Endothelial cell of umbilical vein (primary cell): ENCODE data around the gene GAK. TPM values are rescaled to one million over a fixed set of nuclear protein-coding genes. Genes with fewer than 3 reads are reported as not detected.

ENCODE experiments used
- BruUV-seq: library from RNA; stranded (reverse); fragments of 400-500 nt; replicated peaks from 2 replicates; lab custom pipeline; 2021; lab: Mats Ljungman, UMichigan
- CTCF ChIA-PET: fragments of 300-600, 350-600 bp; sonication (Branson Sonifier 250); formaldehyde crosslinking; loops from one replicate; lab custom pipeline; 2021; ENCODE audit warnings: antibody characterized with exemption, inconsistent platforms; lab: Charles Lee
- POLR2A ChIA-PET: fragments of 300-600, 350-600 bp; sonication (Branson Sonifier 250); formaldehyde crosslinking; loops from one replicate; lab custom pipeline; 2021; ENCODE audit warnings: antibody characterized with exemption, inconsistent platforms; lab: Charles Lee
- DNase-seq: peaks from one replicate; pipeline ENCODE4 v3.0.0-alpha.2; 2011; ENCODE audit warnings: low read depth, low spot score
- FAIRE-seq: peaks from 2 replicates; lab custom pipeline; 2011; peaks lifted over from hg19 to GRCh38; lab: Jason Lieb, UNC
- H2AFZ ChIP-seq: 2 replicates; pipeline ENCODE4 v1.6.0; 2012; ENCODE audit warnings: low read depth, low read length, control low read depth, inconsistent platforms
- H3K27ac ChIP-seq: 2 replicates; pipeline ENCODE4 v1.5.1; 2011; ENCODE audit warnings: low read depth, mild to moderate bottlenecking, control low read depth, low read length, moderate library complexity; ENCODE audit not compliant: insufficient read depth
- H3K27me3 ChIP-seq, 2 experiments: 2 replicates each; pipeline versions ENCODE4 v1.6.0 to v1.6.1; 2011; ENCODE audit warnings: low read length in 2 of 2, mixed read lengths in 1 of 2; ENCODE audit not compliant: control insufficient read depth in 2 of 2, insufficient read depth in 2 of 2
- H3K36me3 ChIP-seq, 2 experiments: 2 replicates in 1 of 2; 3 replicates in 1 of 2; pipeline ENCODE4 v1.5.1; 2011; ENCODE audit warnings: low read length in 2 of 2, mild to moderate bottlenecking in 1 of 2, moderate library complexity in 1 of 2; ENCODE audit not compliant: control insufficient read depth in 2 of 2, insufficient read depth in 2 of 2; ENCODE audit errors: extremely low read depth in 1 of 2
- H3K4me1 ChIP-seq: 3 replicates; pipeline ENCODE4 v1.5.1; 2011; ENCODE audit warnings: mild to moderate bottlenecking, low read length; ENCODE audit not compliant: control insufficient read depth, insufficient read depth; ENCODE audit errors: extremely low read depth
- H3K4me2 ChIP-seq: 2 replicates; pipeline ENCODE4 v1.6.1; 2011; ENCODE audit warnings: low read length, control low read depth, mixed read lengths; ENCODE audit not compliant: insufficient read depth
- H3K4me3 ChIP-seq, 3 experiments: fragments of 200-600 bp in 1 of 3; sonication (generic), shearing (Covaris generic) in 1 of 3; replicated peaks in 1 of 3; 2 replicates each; pipeline ENCODE4 v1.5.1; 2011 to 2016; ENCODE audit warnings: control low read depth in 3 of 3, low read length in 3 of 3, mild to moderate bottlenecking in 2 of 3, inconsistent platforms in 1 of 3, low read depth in 1 of 3, moderate library complexity in 1 of 3; ENCODE audit not compliant: insufficient read depth in 1 of 3
- H3K79me2 ChIP-seq: 2 replicates; pipeline ENCODE4 v1.6.0; 2012; ENCODE audit warnings: low read length, inconsistent platforms; ENCODE audit not compliant: control insufficient read depth, insufficient read depth
- H3K9ac ChIP-seq: replicated peaks from 2 replicates; pipeline ENCODE3; 2011; ENCODE audit warnings: low read length, control low read depth; ENCODE audit not compliant: insufficient read depth; ENCODE audit errors: extremely low read depth
- H3K9me1 ChIP-seq: replicated peaks from 3 replicates; pipeline ENCODE4 v1.6.0; 2011; ENCODE audit warnings: mild to moderate bottlenecking, low read length; ENCODE audit not compliant: control insufficient read depth, insufficient read depth; ENCODE audit errors: extremely low read depth
- H3K9me3 ChIP-seq: replicated peaks from 2 replicates; pipeline ENCODE4 v1.5.1; 2012; ENCODE audit warnings: low read length, inconsistent platforms; ENCODE audit not compliant: control insufficient read depth, insufficient read depth
- H4K20me1 ChIP-seq: replicated peaks from 2 replicates; pipeline ENCODE3; 2011; ENCODE audit warnings: mild to moderate bottlenecking, low read length; ENCODE audit not compliant: control insufficient read depth, insufficient read depth; ENCODE audit errors: extremely low read depth
- CTCF ChIP-seq, 2 donors: IDR thresholded peaks; 1 replicate in 1 of 2; 2 replicates in 1 of 2; pipeline ENCODE4 v1.5.1; 2011; ENCODE audit warnings: low read length in 2 of 2, mild to moderate bottlenecking in 2 of 2, moderate library complexity in 2 of 2, control low read depth in 1 of 2, inconsistent platforms in 1 of 2, low read depth in 1 of 2; ENCODE audit not compliant: insufficient read depth in 1 of 2; ENCODE audit errors: extremely low read depth in 1 of 2
- EZH2 ChIP-seq: IDR thresholded peaks from 2 replicates; pipeline ENCODE4 v1.6.1; 2012; ENCODE audit warnings: borderline replicate concordance, low read depth, mild to moderate bottlenecking, moderate library complexity, low read length, inconsistent platforms; ENCODE audit not compliant: severe bottlenecking
- FOS ChIP-seq: IDR thresholded peaks from 2 replicates; pipeline ENCODE4 v1.6.1; 2011; ENCODE audit warnings: mild to moderate bottlenecking, low read length, moderate library complexity, borderline replicate concordance; ENCODE audit not compliant: insufficient read depth
- GATA2 ChIP-seq: IDR thresholded peaks from 2 replicates; pipeline ENCODE4 v1.7.0; 2011; ENCODE audit warnings: low read depth, mild to moderate bottlenecking, moderate library complexity, mixed read lengths, low read length; ENCODE audit not compliant: insufficient read length, insufficient read depth
- JUN ChIP-seq: IDR thresholded peaks from 2 replicates; pipeline ENCODE4 v1.6.1; 2011; ENCODE audit warnings: borderline replicate concordance, low read depth; ENCODE audit not compliant: insufficient read length, insufficient read depth
- MAX ChIP-seq: IDR thresholded peaks from 2 replicates; pipeline ENCODE4 v1.6.1; 2011; ENCODE audit not compliant: insufficient read depth, insufficient read length
- MYC ChIP-seq: IDR thresholded peaks from one replicate; pipeline ENCODE4 v1.6.1; 2011; ENCODE audit warnings: mild to moderate bottlenecking, low read depth, low read length
- POLR2A ChIP-seq: IDR thresholded peaks from 2 replicates; pipeline ENCODE4 v1.6.1; 2012; ENCODE audit warnings: low read depth, mild to moderate bottlenecking, control low read depth, low read length
- POLR2AphosphoS5 ChIP-seq: IDR thresholded peaks from 2 replicates; pipeline ENCODE4 v1.6.1; 2012; ENCODE audit warnings: low read depth, mild to moderate bottlenecking, control low read depth, low read length, moderate library complexity; ENCODE audit not compliant: insufficient read depth
- dilution Hi-C: fragments of 300-500 bp; cut with MboI; formaldehyde crosslinking; loops from one replicate; pipeline ENCODE4 v1.15.0; 2019; ENCODE audit warnings: low sequenced_read_pairs; ENCODE audit not compliant: extremely low pct_ligation_motif_present
- intact Hi-C: fragments of 100-400 bp; cut with micrococcal nuclease; formaldehyde crosslinking; loops from one replicate; pipeline ENCODE4 v1.10.0; 2022
- polyA plus RNA-seq, 4 experiments: library from polyadenylated mRNA; depleted of rRNA in 3 of 4; stranded (reverse) in 3 of 4; unstranded in 1 of 4; fragments of >200 nt; gene quantifications; 2 replicates each; pipeline versions ENCODE4 v1.2.1 to v1.2.3, GENCODE V29; 2011 to 2012; ENCODE audit warnings: missing spikeins in 1 of 4
- total RNA-seq: library from RNA; stranded (reverse); gene quantifications from 2 replicates; pipeline ENCODE4 v1.2.3, GENCODE V29; 2021

GAK gene
- total and polyA plus RNA-seq, 2 donors (not counting 3 experiments of a cell fraction or from before 2014, with no cell fraction given): 49.6 to 109 TPM

- Histone ChIP-seq H2AFZ (no peak overlapping the region), H3K27me3 (no peaks in the 10 kb centered on the region), H3K4me2 (no peak overlapping the region), H3K9me1 (no peaks in the 10 kb centered on the region), H3K27ac (no peak overlapping the region), H3K4me3 (no peak overlapping the region), H3K9me3 (no peaks in the 10 kb centered on the region), H3K79me2 (no peaks in the 10 kb centered on the region), H4K20me1 (no peaks in the 10 kb centered on the region), H3K36me3 (peaks cover 0 to 22% of the 10 kb centered on the region in 2 experiments), H3K4me1 (no peaks in the 10 kb centered on the region), H3K9ac (no peak overlapping the region)
- no peak for DNase-seq
- ChIA-PET CTCF (no interaction called here), POLR2A (no interaction called here)
- TF ChIP-seq GATA2 (no peak), CTCF (IDR thresholded peaks at IDR 0.05; ENCODE audit: extremely low read depth in 1 of 2, insufficient read depth in 1 of 2, low read depth in 1 of 2, low read length in 2 of 2) (no peak), POLR2AphosphoS5 (no peak), JUN (no peak), EZH2 (no peak), MYC (no peak), FOS (no peak), MAX (no peak), POLR2A (no peak)
- no TSS peak for BruUV-seq
- intact Hi-C loops (no loop called here), dilution Hi-C loops (no loop called here)
- FAIRE-seq: no peak
These were observed 28.7 kb upstream of the GAK start for GRCh38 chr4:960636-961350.
